GM23248 (cell line): ENCODE measurements around the gene CLEC18B. TPM values are rescaled to one million over a fixed set of nuclear protein-coding genes. Genes with fewer than 3 reads are reported as not detected.
A peak's percentile ranks its signal among the peaks of the same experiment; 100 is the strongest.
"Not testable (repeated sequence)": the region's sequence is repeated elsewhere in the genome, so short reads cannot be mapped to it uniquely, and the experiment has no call there.

Experiments used
- DNase-seq: peaks from one replicate; pipeline ENCODE4 v3.0.0-alpha.2; 2015
- H2AFZ ChIP-seq: fragments of 200-600 bp; sonication (generic); 2 replicates; pipeline ENCODE4 v1.6.1; 2016; ENCODE audit warnings: antibody characterized with exemption
- H3F3A ChIP-seq: fragments of 200-600 bp; sonication (generic); 2 replicates; pipeline ENCODE4 v1.6.1; 2016; ENCODE audit warnings: mild to moderate bottlenecking, antibody characterized with exemption, mixed run types; ENCODE audit not compliant: insufficient read depth
- H3K27ac ChIP-seq: fragments of 200-600 bp; sonication (generic); 2 replicates; pipeline ENCODE4 v1.5.1; 2016; ENCODE audit warnings: mild to moderate bottlenecking
- H3K27me3 ChIP-seq: fragments of 200-600 bp; sonication (generic); replicated peaks from 2 replicates; pipeline ENCODE4 v1.6.1; 2016; ENCODE audit warnings: mild to moderate bottlenecking; ENCODE audit not compliant: insufficient read depth
- H3K36me3 ChIP-seq: fragments of 200-600 bp; sonication (generic); 2 replicates; pipeline ENCODE4 v1.6.1; 2016; ENCODE audit warnings: low read depth, mild to moderate bottlenecking
- H3K4me1 ChIP-seq: fragments of 200-600 bp; sonication (generic); 2 replicates; pipeline ENCODE4 v1.6.1; 2016; ENCODE audit warnings: mild to moderate bottlenecking; ENCODE audit not compliant: insufficient read depth
- H3K4me2 ChIP-seq: fragments of 200-600 bp; sonication (generic); one replicate; pipeline ENCODE4 v1.6.1; 2016; ENCODE audit warnings: mild to moderate bottlenecking; ENCODE audit not compliant: unreplicated experiment
- H3K4me3 ChIP-seq: fragments of 200-600 bp; sonication (generic); 2 replicates; pipeline ENCODE4 v1.5.1; 2016; ENCODE audit warnings: mild to moderate bottlenecking
- H3K79me2 ChIP-seq: fragments of 200-600 bp; sonication (generic); 2 replicates; pipeline ENCODE4 v1.6.1; 2016; ENCODE audit warnings: mild to moderate bottlenecking; ENCODE audit not compliant: insufficient read depth
- H3K9ac ChIP-seq: fragments of 200-600 bp; sonication (generic); 2 replicates; pipeline ENCODE4 v1.6.1; 2016; ENCODE audit warnings: mild to moderate bottlenecking
- H3K9me2 ChIP-seq: fragments of 200-600 bp; sonication (generic); 2 replicates; pipeline ENCODE4 v1.6.1; 2016; ENCODE audit warnings: mixed run types, mild to moderate bottlenecking, moderate library complexity; ENCODE audit not compliant: insufficient read depth
- H3K9me3 ChIP-seq: fragments of 200-600 bp; sonication (generic); one replicate; pipeline ENCODE4 v1.6.1; 2017; ENCODE audit warnings: low read depth
- H4K20me1 ChIP-seq: fragments of 200-600 bp; sonication (generic); 2 replicates; pipeline ENCODE4 v1.6.0; 2016; ENCODE audit not compliant: insufficient read depth
- EZH2 ChIP-seq: fragments of 200-600 bp; sonication (generic); IDR thresholded peaks from 2 replicates; pipeline ENCODE4 v1.6.1; 2018; ENCODE audit warnings: antibody characterized with exemption, mild to moderate bottlenecking; ENCODE audit not compliant: insufficient read depth, poor library complexity, severe bottlenecking
- EZH2phosphoT487 ChIP-seq: fragments of 200-600 bp; sonication (generic); IDR thresholded peaks from 2 replicates; pipeline ENCODE4 v1.6.1; 2018; ENCODE audit warnings: antibody characterized with exemption, moderate library complexity, mild to moderate bottlenecking, low read depth; ENCODE audit not compliant: insufficient read depth
- WGBS, 2 experiments: methylation state at CpG; one replicate each; pipeline ENCODE4 v1.1.6; 2015 to 2017; ENCODE audit warnings: low lambda C conversion rate in 2 of 2, low coverage in 1 of 2; ENCODE audit errors: missing lambda C conversion rate in 2 of 2; 5-methylcytosine and 5-hydroxymethylcytosine counted together
- in situ Hi-C: fragments of 300-500 bp; cut with MboI; formaldehyde crosslinking; loops from 2 replicates; pipeline ENCODE4 v1.15.0; 2020
- polyA plus RNA-seq: library from polyadenylated mRNA; unstranded; fragments of >200 nt; fragmentation: Nextera tagmentation; extraction: Ambion mirVana; gene quantifications from 2 replicates; pipeline ENCODE4 v1.2.1, GENCODE V29; 2016
- total RNA-seq: library from RNA; depleted of rRNA; stranded (reverse); fragments of >200 nt; shearing (Covaris generic); gene quantifications from 2 replicates; pipeline ENCODE4 v1.2.3, GENCODE V29; 2014

CLEC18B gene
- total and polyA plus RNA-seq, 2 experiments from 2014 or later, result 0.22 TPM; not detected in 1

DNA sequence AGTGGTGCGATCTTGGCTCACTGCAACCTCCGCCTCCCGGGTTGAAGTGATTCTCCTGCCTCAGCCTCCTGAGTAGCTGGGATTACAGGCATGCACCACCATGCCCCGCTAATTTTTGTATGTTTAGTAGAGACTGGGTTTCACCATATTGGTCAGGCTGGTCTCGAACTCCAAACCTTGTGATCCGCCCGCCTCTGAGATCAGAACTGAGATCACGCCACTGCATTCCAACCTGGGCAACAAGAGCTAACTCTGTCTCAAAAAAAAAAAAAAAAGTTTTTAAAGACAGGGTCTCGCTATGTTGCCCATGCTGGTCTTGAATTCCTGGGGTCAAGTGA, 47.5 kb downstream of the CLEC18B start:
- H2AFZ ChIP-seq, H3K9me3 ChIP-seq, DNase-seq, H3K79me2 ChIP-seq, H3K27me3 ChIP-seq, H3K4me1 ChIP-seq, H3K36me3 ChIP-seq, H3K27ac ChIP-seq, H3F3A ChIP-seq, H4K20me1 ChIP-seq, H3K4me3 ChIP-seq, H3K9me2 ChIP-seq, H3K9ac ChIP-seq, H3K4me2 ChIP-seq, in situ Hi-C loops: not testable (repeated sequence)
- 81 to 84% methylated on average over 9 of the region's 9 CpGs for WGBS, 2 experiments

DNA sequence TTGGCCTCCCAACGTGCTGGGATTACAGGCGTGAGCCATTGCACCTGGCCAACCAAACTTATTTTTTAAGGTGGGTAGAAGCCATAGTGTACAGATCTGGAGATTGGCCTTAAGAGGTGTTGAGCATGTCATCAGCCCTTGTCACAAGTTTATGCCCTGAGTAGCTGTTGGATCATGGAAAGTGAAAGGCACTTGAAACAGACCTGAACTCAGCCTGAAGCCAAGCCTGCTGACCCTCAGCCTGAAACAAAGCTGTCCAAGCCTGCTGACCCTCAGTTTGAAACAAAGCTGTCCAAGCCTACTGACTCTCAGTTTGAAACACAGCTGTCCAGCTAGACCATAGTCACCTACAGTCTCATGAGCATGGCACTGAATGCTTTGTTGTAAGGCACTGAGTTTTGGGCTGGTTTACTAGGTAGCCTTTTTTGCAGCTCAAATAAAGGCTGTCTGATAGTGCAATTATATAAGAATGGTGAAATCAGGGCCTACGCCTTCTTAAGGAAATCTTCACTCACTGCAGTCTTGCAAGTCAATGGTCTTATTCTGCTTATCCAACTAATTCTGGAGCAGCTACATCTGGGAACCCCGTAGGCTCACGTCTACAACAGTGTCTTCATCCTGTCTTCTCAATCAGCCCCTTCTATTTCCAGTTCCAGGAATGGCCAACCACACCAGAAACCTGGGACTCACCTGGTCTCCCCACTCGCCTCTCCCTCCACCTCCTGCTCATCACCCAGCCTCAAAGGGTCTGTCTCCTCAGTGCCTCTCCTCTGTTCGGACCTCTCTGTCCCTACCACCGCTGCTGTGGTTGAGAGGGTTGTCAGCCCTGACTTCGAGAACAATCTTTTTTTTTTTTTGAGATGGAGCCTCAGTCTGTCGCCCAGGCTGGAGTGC, 48.1 kb downstream of the CLEC18B start:
- Histone ChIP-seq H3K79me2 (no peaks in the 10 kb centered on the region), H3K4me1 (no peaks in the 10 kb centered on the region), H3K9me2 (no peaks in the 10 kb centered on the region), H3K4me3 (no peak overlapping the region), H4K20me1 (no peaks in the 10 kb centered on the region), H3K4me2 (no peak overlapping the region), H3F3A (0 out of 2 replicates have a peak, but pooled peaks cover 4% of the 10 kb centered on the region), H3K9me3 (no peaks in the 10 kb centered on the region), H2AFZ (no peak overlapping the region), H3K27me3 (no peaks in the 10 kb centered on the region), H3K9ac (no peak overlapping the region), H3K36me3 (no peaks in the 10 kb centered on the region), H3K27ac (no peak overlapping the region)
- no peak for DNase-seq
- TF ChIP-seq EZH2phosphoT487 (no peak), EZH2 (no peak)
- WGBS, 2 experiments, result 63 to 68% methylated on average over 10 of the region's 10 CpGs
- in situ Hi-C loops, result no loop called here

DNA sequence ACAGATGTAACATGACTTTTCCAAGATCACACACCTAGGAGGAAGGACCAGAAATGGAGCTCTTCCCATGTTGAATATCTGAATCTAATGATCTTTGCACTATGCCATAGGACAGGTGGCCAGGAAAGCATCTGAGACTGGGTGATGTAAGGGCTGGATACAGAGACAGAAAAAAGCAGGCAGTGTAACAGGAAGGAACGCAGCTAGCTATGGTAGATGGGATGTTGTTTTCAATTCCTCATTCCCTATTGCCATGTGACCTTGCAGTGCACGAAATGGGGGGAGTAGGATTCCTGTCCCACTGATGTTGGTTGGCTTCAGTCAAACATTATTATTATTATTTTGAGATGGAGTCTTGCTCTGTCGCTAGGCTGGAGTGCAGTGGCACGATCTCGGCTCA, 48.9 kb downstream of the CLEC18B start:
- Histone ChIP-seq H3K9me2 (no peaks in the 10 kb centered on the region), H3K4me1 (no peaks in the 10 kb centered on the region), H3K4me3 (no peak overlapping the region), H3K27ac (no peak overlapping the region), H3K79me2 (peaks cover 3% of the 10 kb centered on the region), H2AFZ (no peak overlapping the region), H3K4me2 (no peak overlapping the region), H3K9ac (no peak overlapping the region), H3K36me3 (no peaks in the 10 kb centered on the region), H3F3A (0 out of 2 replicates have a peak, but pooled peaks cover 4% of the 10 kb centered on the region), H3K27me3 (no peaks in the 10 kb centered on the region), H3K9me3 (no peaks in the 10 kb centered on the region), H4K20me1 (no peaks in the 10 kb centered on the region)
- TF ChIP-seq EZH2phosphoT487, result no peak
- TF ChIP-seq EZH2, result no peak
- DNase-seq, result no peak
- 74 to 76% methylated on average over 5 of the region's 5 CpGs for WGBS, 2 experiments
- in situ Hi-C loops, result no loop called here

- H3K9ac ChIP-seq, H3K36me3 ChIP-seq, H3K4me1 ChIP-seq, H3K4me3 ChIP-seq, DNase-seq, H3K27ac ChIP-seq, in situ Hi-C loops, H3K9me3 ChIP-seq, H3K27me3 ChIP-seq, H3K9me2 ChIP-seq, H4K20me1 ChIP-seq, H2AFZ ChIP-seq, H3F3A ChIP-seq, H3K4me2 ChIP-seq: not testable (repeated sequence)
- 87 to 89% methylated on average over 20 of the region's 20 CpGs for WGBS, 2 experiments
- peaks cover 21% of the 10 kb centered on the region for H3K79me2 ChIP-seq
Measured at GRCh38 chr16:74370338-74371135, 50.7 kb downstream of the CLEC18B start.

DNA sequence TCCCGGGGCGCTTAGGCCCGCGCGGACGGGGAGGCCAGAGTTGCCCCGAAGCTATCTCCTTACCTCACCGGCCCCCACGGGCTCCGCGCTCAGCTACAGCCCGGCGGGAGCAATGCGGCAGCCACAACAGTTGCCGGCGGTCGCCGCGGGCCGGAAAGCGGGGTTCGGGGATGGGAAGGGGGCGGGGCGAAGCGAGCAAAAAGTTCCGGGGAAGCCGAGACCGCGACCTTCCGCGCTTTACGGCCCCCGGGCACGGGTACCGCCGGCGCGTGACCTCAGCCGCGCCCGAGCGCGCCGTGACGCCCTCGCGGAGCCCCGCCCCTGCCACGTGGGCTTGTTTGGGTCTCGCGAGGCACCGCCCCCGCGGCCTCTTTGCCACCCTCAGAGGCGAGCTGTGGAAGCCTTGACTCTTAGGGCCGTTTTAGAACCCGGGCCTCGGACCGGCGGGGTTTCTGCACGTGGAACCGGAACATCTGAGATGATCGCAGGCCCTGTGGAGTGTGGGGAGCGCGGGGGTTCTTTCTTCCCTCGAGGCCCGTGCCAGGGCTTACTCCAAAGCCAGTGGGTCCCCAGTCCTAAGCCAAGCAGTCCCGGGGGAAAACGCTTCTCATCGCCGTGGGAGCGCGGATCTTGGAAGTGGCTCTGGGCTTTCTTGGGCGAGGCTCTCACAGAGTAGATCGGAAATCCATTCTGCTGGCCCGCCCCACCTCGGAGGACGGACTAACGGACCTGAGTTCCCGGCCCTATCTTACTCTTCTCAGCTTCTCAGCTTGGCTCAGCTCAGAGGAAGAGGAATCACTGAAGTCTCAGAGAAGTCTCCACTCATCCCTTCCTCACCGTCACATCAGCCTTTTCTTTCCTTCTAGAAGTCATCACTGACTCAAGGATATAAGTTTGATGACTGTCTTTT, 53.0 kb downstream of the CLEC18B start:
- DNase-seq, result peak; percentile 97
- H3K79me2 ChIP-seq, result peaks cover 44% of the 10 kb centered on the region
- H3K4me1 ChIP-seq, H3K27me3 ChIP-seq, H4K20me1 ChIP-seq, H3K9me3 ChIP-seq, H3K9me2 ChIP-seq, in situ Hi-C loops, H3K36me3 ChIP-seq, H3F3A ChIP-seq: not testable (repeated sequence)
- H3K9ac ChIP-seq, result peak overlapping the region; percentile 89
- H3K27ac ChIP-seq, result peak overlapping the region; percentile 86
- 1 to 2% methylated on average over 56 to 62 of the region's 81 CpGs for WGBS, 2 experiments
- H3K4me2 ChIP-seq, result peak overlapping the region; percentile 75
- H2AFZ ChIP-seq, result peak overlapping the region; percentile 88
- H3K4me3 ChIP-seq, result peak overlapping the region; percentile 86

DNA sequence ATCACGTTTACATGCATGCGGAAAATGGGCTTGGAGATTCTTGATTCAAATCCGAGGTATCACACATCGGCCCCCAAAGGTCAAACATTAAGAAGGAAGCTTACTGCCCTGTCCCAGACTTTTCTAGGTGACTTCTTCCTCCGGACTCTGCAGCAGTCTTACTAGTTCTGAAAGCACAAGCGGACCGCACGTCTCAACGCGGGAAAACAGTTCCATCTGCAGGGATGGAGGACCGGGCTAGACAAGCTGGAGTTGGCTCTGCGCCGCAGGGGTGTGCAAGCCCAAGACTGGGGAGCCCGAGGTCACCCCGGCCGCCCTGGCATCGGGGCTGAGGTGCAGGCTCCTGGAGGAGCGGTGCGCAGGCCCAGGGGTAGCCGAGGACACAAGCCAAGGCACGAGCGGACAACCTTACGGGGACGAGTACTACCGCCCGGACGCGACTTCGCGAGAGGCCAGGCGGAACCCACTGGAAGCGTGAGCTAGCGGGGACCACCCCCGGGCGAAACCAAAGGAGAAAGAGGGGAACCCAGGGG, 53.7 kb downstream of the CLEC18B start:
- Histone ChIP-seq H3K9ac (peak overlapping the region; percentile 89), H3K4me2 (peak overlapping the region; percentile 75), H3K27ac (peak overlapping the region; percentile 86), H3K4me3 (peak overlapping the region; percentile 86), H2AFZ (peak overlapping the region; percentile 88), H3K79me2 (peaks cover 51% of the 10 kb centered on the region)
- H3F3A ChIP-seq, H3K4me1 ChIP-seq, H3K36me3 ChIP-seq, H3K9me3 ChIP-seq, in situ Hi-C loops, H3K27me3 ChIP-seq, H3K9me2 ChIP-seq, DNase-seq, H4K20me1 ChIP-seq: not testable (repeated sequence)
- 3% methylated on average over 21 to 33 of the region's 35 CpGs for WGBS, 2 experiments
